ENCODE measurements around the gene TCP11L2. TPM values are rescaled to one million over a fixed set of nuclear protein-coding genes. Genes with fewer than 3 reads are reported as not detected.

Gene TCP11L2
- total RNA-seq: 21.7 to 24.3 TPM (median 22.4 TPM) in 3 replicates

- peak; percentile 81 to 87 for DNase-seq (ENCODE audit: low spot score in 2 of 2, unreplicated experiment in 2 of 2)
- H3K9me3 Mint-ChIP-seq: no peaks in the 10 kb centered on the region
- TF ChIP-seq CTCF (IDR thresholded peaks at IDR 0.05; ENCODE audit: unreplicated experiment): no peak
- H3K36me3 Mint-ChIP-seq: no peaks in the 10 kb centered on the region
- H3K4me1 Mint-ChIP-seq: peaks cover 19% of the 10 kb centered on the region
- peak within 1 kb of the TSS; percentile 94 for H3K4me3 Mint-ChIP-seq
- peak within 1 kb of the TSS; percentile 100 for H3K27ac Mint-ChIP-seq
- H3K27me3 Mint-ChIP-seq (ENCODE audit: low read depth): no peaks in the 10 kb centered on the region
Observed at GRCh38 chr12:106302401-106303201, at the start of gene TCP11L2. Gene TCP11L2, plus strand, starts transcription at chr12:106302733. Its CDS starts 8,343 bp downstream, at chr12:106311076.

DNA sequence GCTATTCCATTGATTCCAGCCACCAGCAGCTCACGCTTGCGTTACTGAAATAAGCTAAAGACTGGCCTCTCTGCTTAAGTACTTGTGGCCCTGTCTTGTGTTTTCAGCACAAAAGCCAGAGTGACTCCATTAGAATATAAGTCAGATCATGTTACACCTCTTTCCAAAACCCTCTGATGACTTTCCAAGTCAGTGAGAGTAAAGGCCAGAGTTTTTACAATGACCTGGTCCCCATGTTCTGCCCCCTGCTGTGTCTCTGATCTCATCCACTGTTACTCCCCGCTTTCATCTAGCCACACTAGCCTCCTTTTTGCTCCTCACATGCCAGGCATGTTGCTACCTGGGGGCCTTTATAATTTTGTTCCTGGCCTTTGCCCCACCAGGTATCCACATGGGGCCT, 47.8 kb upstream of the TCP11L2 start:
- H3K4me3 Mint-ChIP-seq: no peak overlapping the region
- H3K27ac Mint-ChIP-seq: no peak overlapping the region
- DNase-seq (ENCODE audit: low spot score in 2 of 2, unreplicated experiment in 2 of 2): no peak
- no peaks in the 10 kb centered on the region for H3K9me3 Mint-ChIP-seq
- TF ChIP-seq CTCF (IDR thresholded peaks at IDR 0.05; ENCODE audit: unreplicated experiment): no peak
- peaks cover 26% of the 10 kb centered on the region for H3K4me1 Mint-ChIP-seq
- no peaks in the 10 kb centered on the region for H3K27me3 Mint-ChIP-seq (ENCODE audit: low read depth)
- no peaks in the 10 kb centered on the region for H3K36me3 Mint-ChIP-seq

- Mint-ChIP-seq H3K27me3 (ENCODE audit: low read depth) (no peaks in the 10 kb centered on the region), H3K36me3 (no peaks in the 10 kb centered on the region), H3K4me3 (no peak overlapping the region), H3K9me3 (peaks cover 5% of the 10 kb centered on the region), H3K27ac (no peak overlapping the region), H3K4me1 (peaks cover 20% of the 10 kb centered on the region)
- TF ChIP-seq CTCF (IDR thresholded peaks at IDR 0.05; ENCODE audit: unreplicated experiment): no peak
- DNase-seq (ENCODE audit: low spot score in 2 of 2, unreplicated experiment in 2 of 2): no peak
Observed at GRCh38 chr12:106255493-106255892, 47.0 kb upstream of the TCP11L2 start.

DNA sequence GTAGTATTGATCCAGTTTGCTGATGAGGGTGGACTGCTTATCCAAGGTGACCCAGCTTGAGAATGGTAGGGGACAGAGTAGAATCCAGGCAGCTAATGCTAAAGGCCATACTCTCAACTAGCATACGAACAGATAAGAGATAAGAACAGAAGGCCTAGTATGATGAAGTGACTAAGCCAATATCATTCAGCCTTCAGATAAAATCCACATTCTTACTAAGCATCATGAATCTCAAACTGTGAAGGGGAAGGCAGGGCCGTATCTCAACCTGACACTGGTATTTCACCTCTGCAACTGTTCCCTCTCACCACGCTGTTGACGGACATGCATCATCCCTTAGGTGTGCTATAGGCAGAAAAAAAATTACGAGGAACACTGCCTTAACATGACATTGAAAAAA, 46.6 kb upstream of the TCP11L2 start:
- no peaks in the 10 kb centered on the region for H3K27me3 Mint-ChIP-seq (ENCODE audit: low read depth)
- no peak for TF ChIP-seq CTCF (IDR thresholded peaks at IDR 0.05; ENCODE audit: unreplicated experiment)
- peaks cover 17% of the 10 kb centered on the region for H3K4me1 Mint-ChIP-seq
- H3K9me3 Mint-ChIP-seq: peaks cover 5% of the 10 kb centered on the region
- H3K27ac Mint-ChIP-seq: no peak overlapping the region
- no peak for DNase-seq (ENCODE audit: low spot score in 2 of 2, unreplicated experiment in 2 of 2)
- H3K4me3 Mint-ChIP-seq: no peak overlapping the region
- no peaks in the 10 kb centered on the region for H3K36me3 Mint-ChIP-seq

DNA sequence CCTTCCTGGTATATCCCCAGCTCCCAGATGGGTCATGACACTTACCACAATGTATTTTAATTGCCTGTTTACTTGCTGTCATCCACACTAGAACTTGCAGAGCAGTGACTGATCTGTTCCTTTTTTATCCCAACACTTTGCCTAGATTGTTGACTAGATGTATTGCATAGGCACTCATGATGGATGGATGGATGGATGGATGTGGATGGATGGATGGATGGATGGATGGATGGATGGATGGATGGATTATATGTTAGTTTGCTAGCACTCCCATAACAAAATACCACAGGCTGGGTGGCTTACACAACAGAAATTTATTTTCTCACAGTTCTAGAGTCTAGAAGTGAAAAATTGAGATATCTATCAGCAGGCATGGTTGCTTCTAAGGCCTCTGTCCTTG, 46.0 kb upstream of the TCP11L2 start:
- H3K27ac Mint-ChIP-seq: no peak overlapping the region
- no peak for TF ChIP-seq CTCF (IDR thresholded peaks at IDR 0.05; ENCODE audit: unreplicated experiment)
- no peak overlapping the region for H3K4me3 Mint-ChIP-seq
- H3K27me3 Mint-ChIP-seq (ENCODE audit: low read depth): no peaks in the 10 kb centered on the region
- DNase-seq (ENCODE audit: low spot score in 2 of 2, unreplicated experiment in 2 of 2): no peak
- H3K9me3 Mint-ChIP-seq: peaks cover 5% of the 10 kb centered on the region
- H3K36me3 Mint-ChIP-seq: no peaks in the 10 kb centered on the region
- peaks cover 11% of the 10 kb centered on the region for H3K4me1 Mint-ChIP-seq

Measured in mesothelial cell of epicardium (in vitro differentiated cells).